Cerebellar nuclear complex (tissue), 1 donor: ENCODE measurements around the gene MALSU1.

Source experiments
- DNase-seq, 2 experiments: peaks; one replicate each; lab custom pipeline; 2025; lab: John Stamatoyannopoulos, UW

MALSU1 gene

GRCh38 chr7:23335621-23336020, 36.5 kb downstream of the MALSU1 start:
- no peak for DNase-seq

- DNase-seq, result no peak
Measured at GRCh38 chr7:23336086-23336485, 36.9 kb downstream of the MALSU1 start.

GRCh38 chr7:23336799-23337283, 37.7 kb downstream of the MALSU1 start:
- no peak for DNase-seq

- DNase-seq, result no peak
Measured at GRCh38 chr7:23337374-23337773, 38.2 kb downstream of the MALSU1 start.

- DNase-seq, result no peak
Measured at GRCh38 chr7:23338439-23338838, 39.3 kb downstream of the MALSU1 start.

- DNase-seq, result no peak
Measured at GRCh38 chr7:23338863-23339262, 39.7 kb downstream of the MALSU1 start.

- no peak for DNase-seq
Measured at GRCh38 chr7:23341846-23342598, 42.9 kb downstream of the MALSU1 start.

- DNase-seq, result no peak
Measured at GRCh38 chr7:23343102-23343501, 44.0 kb downstream of the MALSU1 start.

- DNase-seq, result no peak
Measured at GRCh38 chr7:23343806-23344475, 44.8 kb downstream of the MALSU1 start.

GRCh38 chr7:23345601-23346000, 46.5 kb downstream of the MALSU1 start:
- no peak for DNase-seq

GRCh38 chr7:23346316-23346715, 47.2 kb downstream of the MALSU1 start:
- no peak for DNase-seq

GRCh38 chr7:23347033-23347681, 48.0 kb downstream of the MALSU1 start:
- no peak for DNase-seq

- DNase-seq, result no peak
Measured at GRCh38 chr7:23347682-23348180, 48.6 kb downstream of the MALSU1 start.

GRCh38 chr7:23349484-23350157, 50.5 kb downstream of the MALSU1 start:
- DNase-seq, result no peak

GRCh38 chr7:23350466-23350865, 51.3 kb downstream of the MALSU1 start:
- no peak for DNase-seq

- DNase-seq, result no peak
Measured at GRCh38 chr7:23353172-23353571, 54.0 kb downstream of the MALSU1 start.

- no peak for DNase-seq
Measured at GRCh38 chr7:23356168-23356567, 57.0 kb downstream of the MALSU1 start.

GRCh38 chr7:23356726-23357125, 57.6 kb downstream of the MALSU1 start:
- DNase-seq, result no peak

- DNase-seq, result no peak
Measured at GRCh38 chr7:23357190-23358093, 58.3 kb downstream of the MALSU1 start.

GRCh38 chr7:23358152-23358674, 59.1 kb downstream of the MALSU1 start:
- no peak for DNase-seq
